GM23248 (cell line): ENCODE measurements around the gene HAPLN2. TPM values are rescaled to one million over a fixed set of nuclear protein-coding genes. Genes with fewer than 3 reads are reported as not detected.

ENCODE experiments used
- DNase-seq: peaks from one replicate; pipeline ENCODE4 v3.0.0-alpha.2; 2015
- H2AFZ ChIP-seq: fragments of 200-600 bp; sonication (generic); 2 replicates; pipeline ENCODE4 v1.6.1; 2016; ENCODE audit warnings: antibody characterized with exemption
- H3F3A ChIP-seq: fragments of 200-600 bp; sonication (generic); 2 replicates; pipeline ENCODE4 v1.6.1; 2016; ENCODE audit warnings: mild to moderate bottlenecking, antibody characterized with exemption, mixed run types; ENCODE audit not compliant: insufficient read depth
- H3K27ac ChIP-seq: fragments of 200-600 bp; sonication (generic); 2 replicates; pipeline ENCODE4 v1.5.1; 2016; ENCODE audit warnings: mild to moderate bottlenecking
- H3K27me3 ChIP-seq: fragments of 200-600 bp; sonication (generic); replicated peaks from 2 replicates; pipeline ENCODE4 v1.6.1; 2016; ENCODE audit warnings: mild to moderate bottlenecking; ENCODE audit not compliant: insufficient read depth
- H3K36me3 ChIP-seq: fragments of 200-600 bp; sonication (generic); 2 replicates; pipeline ENCODE4 v1.6.1; 2016; ENCODE audit warnings: low read depth, mild to moderate bottlenecking
- H3K4me1 ChIP-seq: fragments of 200-600 bp; sonication (generic); 2 replicates; pipeline ENCODE4 v1.6.1; 2016; ENCODE audit warnings: mild to moderate bottlenecking; ENCODE audit not compliant: insufficient read depth
- H3K4me2 ChIP-seq: fragments of 200-600 bp; sonication (generic); one replicate; pipeline ENCODE4 v1.6.1; 2016; ENCODE audit warnings: mild to moderate bottlenecking; ENCODE audit not compliant: unreplicated experiment
- H3K4me3 ChIP-seq: fragments of 200-600 bp; sonication (generic); 2 replicates; pipeline ENCODE4 v1.5.1; 2016; ENCODE audit warnings: mild to moderate bottlenecking
- H3K79me2 ChIP-seq: fragments of 200-600 bp; sonication (generic); 2 replicates; pipeline ENCODE4 v1.6.1; 2016; ENCODE audit warnings: mild to moderate bottlenecking; ENCODE audit not compliant: insufficient read depth
- H3K9ac ChIP-seq: fragments of 200-600 bp; sonication (generic); 2 replicates; pipeline ENCODE4 v1.6.1; 2016; ENCODE audit warnings: mild to moderate bottlenecking
- H3K9me2 ChIP-seq: fragments of 200-600 bp; sonication (generic); 2 replicates; pipeline ENCODE4 v1.6.1; 2016; ENCODE audit warnings: mixed run types, mild to moderate bottlenecking, moderate library complexity; ENCODE audit not compliant: insufficient read depth
- H3K9me3 ChIP-seq: fragments of 200-600 bp; sonication (generic); one replicate; pipeline ENCODE4 v1.6.1; 2017; ENCODE audit warnings: low read depth
- H4K20me1 ChIP-seq: fragments of 200-600 bp; sonication (generic); 2 replicates; pipeline ENCODE4 v1.6.0; 2016; ENCODE audit not compliant: insufficient read depth
- EZH2 ChIP-seq: fragments of 200-600 bp; sonication (generic); IDR thresholded peaks from 2 replicates; pipeline ENCODE4 v1.6.1; 2018; ENCODE audit warnings: antibody characterized with exemption, mild to moderate bottlenecking; ENCODE audit not compliant: insufficient read depth, poor library complexity, severe bottlenecking
- EZH2phosphoT487 ChIP-seq: fragments of 200-600 bp; sonication (generic); IDR thresholded peaks from 2 replicates; pipeline ENCODE4 v1.6.1; 2018; ENCODE audit warnings: antibody characterized with exemption, moderate library complexity, mild to moderate bottlenecking, low read depth; ENCODE audit not compliant: insufficient read depth
- WGBS, 2 experiments: methylation state at CpG; one replicate each; pipeline ENCODE4 v1.1.6; 2015 to 2017; ENCODE audit warnings: low lambda C conversion rate in 2 of 2, low coverage in 1 of 2; ENCODE audit errors: missing lambda C conversion rate in 2 of 2; 5-methylcytosine and 5-hydroxymethylcytosine counted together
- in situ Hi-C: fragments of 300-500 bp; cut with MboI; formaldehyde crosslinking; loops from 2 replicates; pipeline ENCODE4 v1.15.0; 2020
- polyA plus RNA-seq: library from polyadenylated mRNA; unstranded; fragments of >200 nt; fragmentation: Nextera tagmentation; extraction: Ambion mirVana; gene quantifications from 2 replicates; pipeline ENCODE4 v1.2.1, GENCODE V29; 2016
- total RNA-seq: library from RNA; depleted of rRNA; stranded (reverse); fragments of >200 nt; shearing (Covaris generic); gene quantifications from 2 replicates; pipeline ENCODE4 v1.2.3, GENCODE V29; 2014

HAPLN2 gene
- total and polyA plus RNA-seq, 2 experiments from 2014 or later: not detected

DNA sequence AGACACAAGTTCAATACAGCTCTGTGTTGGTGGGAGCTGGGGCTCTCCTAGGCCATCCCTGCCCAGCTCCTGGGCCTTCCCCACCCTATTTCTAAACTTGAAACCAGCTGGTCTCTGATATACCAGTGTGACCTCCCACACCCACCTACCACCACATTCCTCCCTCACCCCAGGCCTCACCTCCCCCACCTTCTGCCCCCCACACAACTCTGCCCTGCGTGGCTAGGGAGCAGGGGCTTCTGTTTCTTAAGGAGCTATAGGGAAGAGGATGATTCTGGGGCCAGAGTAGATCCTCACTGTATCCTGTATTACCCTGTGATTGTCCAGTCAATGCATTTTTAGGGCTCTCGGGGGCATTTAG is 41.5 kb downstream of the HAPLN2 start:
- Histone ChIP-seq H3K4me3 (no peak overlapping the region), H3K9ac (peak overlapping the region; percentile 19; the same call in 1 of the 2 replicates)

DNA sequence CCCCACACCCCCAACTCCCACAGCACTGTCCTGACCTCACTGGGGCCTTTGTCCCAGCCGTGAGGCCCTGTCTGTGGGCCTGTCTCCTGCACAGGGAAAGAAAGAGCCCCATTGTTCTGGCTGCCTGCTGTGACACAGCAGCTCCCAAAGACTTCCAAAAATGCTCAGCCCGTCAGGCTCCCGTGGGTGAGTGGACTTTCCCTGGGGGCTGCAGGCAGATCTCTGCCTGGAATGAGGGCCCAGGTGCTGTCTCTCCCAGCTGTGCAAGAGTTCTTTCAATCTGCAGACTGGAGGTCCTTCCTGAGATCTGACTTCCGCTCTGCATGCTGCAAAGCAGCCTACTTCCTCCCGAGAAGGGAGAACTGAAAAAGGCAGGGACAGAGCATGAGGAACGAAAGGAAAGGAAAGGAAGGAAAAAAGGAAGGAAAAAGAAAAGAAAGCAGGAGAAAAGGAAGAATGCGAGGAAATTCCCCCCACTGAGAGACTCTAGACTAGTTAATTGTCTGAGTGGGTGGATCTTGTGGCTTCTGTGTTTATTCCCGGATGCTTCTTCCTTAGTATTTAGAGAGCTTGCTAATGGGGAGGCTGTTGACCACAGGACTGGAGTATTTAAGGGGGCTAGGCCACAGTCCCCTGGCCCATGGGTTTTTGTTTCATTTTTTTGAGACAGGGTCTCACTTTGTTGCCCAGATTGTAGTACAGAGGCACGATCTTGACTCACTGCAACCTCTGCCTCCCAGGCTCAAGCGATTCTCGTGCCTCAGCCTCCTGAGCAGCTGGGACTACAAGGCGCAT is 43.0 kb downstream of the HAPLN2 start:
- Histone ChIP-seq H3K9me3 (no peaks in the 10 kb centered on the region), H3K79me2 (no peaks in the 10 kb centered on the region), H3K27me3 (no peaks in the 10 kb centered on the region), H3K4me1 (peaks cover 53% of the 10 kb centered on the region), H3K4me2 (peak overlapping the region; percentile 28), H3K36me3 (no peaks in the 10 kb centered on the region), H3K9me2 (no peaks in the 10 kb centered on the region), H4K20me1 (no peaks in the 10 kb centered on the region), H2AFZ (peak overlapping the region; percentile 14; the same call in 1 of the 2 replicates), H3K27ac (peak overlapping the region; percentile 62), H3K4me3 (no peak overlapping the region), H3K9ac (0 out of 2 replicates have a peak overlapping the region, but pooled peaks have one; percentile 14), H3F3A (peaks cover 25% of the 10 kb centered on the region)
- TF ChIP-seq EZH2 (no peak), EZH2phosphoT487 (no peak)
- 50 to 54% methylated on average over 12 of the region's 12 CpGs for WGBS, 2 experiments
- in situ Hi-C loops: no loop called here
- DNase-seq: peak; percentile 66

More for the DNA sequence above, 41.5 kb downstream of the HAPLN2 start:
- no peaks in the 10 kb centered on the region for H3K36me3 ChIP-seq
- H3K79me2 ChIP-seq: no peaks in the 10 kb centered on the region
- H4K20me1 ChIP-seq: no peaks in the 10 kb centered on the region
- H3K27ac ChIP-seq: peak overlapping the region; percentile 62
- H2AFZ ChIP-seq: 0 out of 2 replicates have a peak overlapping the region, but pooled peaks have one; percentile 14
- no peak for DNase-seq
- TF ChIP-seq EZH2 (no peak), EZH2phosphoT487 (no peak)
- peaks cover 53% of the 10 kb centered on the region for H3K4me1 ChIP-seq
- H3K9me2 ChIP-seq: no peaks in the 10 kb centered on the region
- H3K9me3 ChIP-seq: no peaks in the 10 kb centered on the region
- H3K27me3 ChIP-seq: no peaks in the 10 kb centered on the region
- 95 to 98% methylated on average over 2 of the region's 2 CpGs for WGBS, 2 experiments
- in situ Hi-C loops: no loop called here
- peaks cover 25% of the 10 kb centered on the region for H3F3A ChIP-seq
- H3K4me2 ChIP-seq: peak overlapping the region; percentile 28

DNA sequence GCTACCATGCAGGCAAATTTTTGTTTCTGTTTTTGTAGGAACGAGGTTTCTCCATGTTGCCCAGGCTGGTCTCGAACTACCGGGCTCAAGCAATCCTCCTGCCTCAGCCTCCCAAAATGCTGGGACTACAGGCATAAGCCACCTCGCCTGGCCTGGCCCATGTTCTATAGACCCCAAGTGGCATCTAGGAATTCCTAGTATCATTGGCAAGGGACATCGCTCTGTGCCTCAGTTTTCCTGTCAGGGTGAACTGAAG is 43.5 kb downstream of the HAPLN2 start:
- no peaks in the 10 kb centered on the region for H3K9me3 ChIP-seq
- H3F3A ChIP-seq: peaks cover 25% of the 10 kb centered on the region
- H3K9me2 ChIP-seq: no peaks in the 10 kb centered on the region
- no peak overlapping the region for H3K4me3 ChIP-seq
- H3K27me3 ChIP-seq: no peaks in the 10 kb centered on the region
- in situ Hi-C loops: no loop called here
- peak overlapping the region; percentile 62; the same call in 1 of the 2 replicates for H3K27ac ChIP-seq
- TF ChIP-seq EZH2phosphoT487 (no peak), EZH2 (no peak)
- 92 to 95% methylated on average over 5 of the region's 5 CpGs for WGBS, 2 experiments
- no peaks in the 10 kb centered on the region for H3K79me2 ChIP-seq
- peaks cover 53% of the 10 kb centered on the region for H3K4me1 ChIP-seq
- H3K9ac ChIP-seq: no peak overlapping the region
- no peak overlapping the region for H2AFZ ChIP-seq
- no peaks in the 10 kb centered on the region for H3K36me3 ChIP-seq
- no peaks in the 10 kb centered on the region for H4K20me1 ChIP-seq
- DNase-seq: no peak
- no peak overlapping the region for H3K4me2 ChIP-seq

DNA sequence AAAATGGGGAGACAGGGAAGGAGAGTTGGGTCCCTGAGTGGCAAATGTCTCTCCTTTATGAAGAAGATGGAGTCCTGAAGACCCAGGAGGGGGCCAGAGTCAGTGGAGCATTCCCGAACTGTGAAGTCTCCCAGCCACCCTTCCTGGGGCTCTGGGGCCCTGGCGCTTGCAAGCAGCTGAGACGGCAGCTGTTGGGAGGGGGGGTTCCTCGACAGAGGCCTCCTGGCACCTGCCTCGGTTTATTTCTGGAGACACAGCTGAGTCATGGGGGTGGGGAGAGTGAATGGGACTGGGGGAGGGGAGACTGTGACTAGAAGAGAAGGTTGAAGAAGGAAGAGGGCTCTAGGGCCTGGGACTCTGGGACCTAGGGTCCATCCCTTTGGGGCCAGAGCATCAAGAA is 44.0 kb downstream of the HAPLN2 start:
- Histone ChIP-seq H3K79me2 (no peaks in the 10 kb centered on the region), H4K20me1 (no peaks in the 10 kb centered on the region), H3K4me2 (no peak overlapping the region), H3K36me3 (no peaks in the 10 kb centered on the region), H3K9me2 (no peaks in the 10 kb centered on the region), H3K4me3 (no peak overlapping the region), H2AFZ (no peak overlapping the region), H3K27me3 (no peaks in the 10 kb centered on the region), H3F3A (peaks cover 25% of the 10 kb centered on the region), H3K27ac (no peak overlapping the region), H3K9ac (no peak overlapping the region), H3K9me3 (no peaks in the 10 kb centered on the region), H3K4me1 (peaks cover 53% of the 10 kb centered on the region)
- peak; percentile 57 for DNase-seq
- in situ Hi-C loops: no loop called here
- whole genome bisulfite sequencing, 2 experiments: 33 to 37% methylated on average over 5 of the region's 5 CpGs
- TF ChIP-seq EZH2 (no peak), EZH2phosphoT487 (no peak)
